Left lung (tissue), 10 donors: ENCODE data around the gene HOXC6. TPM values are rescaled to one million over a fixed set of nuclear protein-coding genes. Genes with fewer than 3 reads are reported as not detected.

Source experiments
- ATAC-seq: fragments of 200-7000 bp; cut with Tn5 transposase; one replicate; pipeline ENCODE4 v1.9.1; 2020; ENCODE audit warnings: moderate library complexity
- DNase-seq, 4 donors: peaks; one replicate each; pipeline ENCODE4 v3.0.0-alpha.2; 2013 to 2020
- H3K27ac ChIP-seq, 2 donors: fragments of 200-600 bp; sonication (generic) in 1 of 2; one replicate each; pipeline versions ENCODE4 v1.5.0 to v1.8.0; 2020 to 2021
- H3K27me3 ChIP-seq, 2 donors: fragments of 200-600 bp; sonication (generic) in 1 of 2; one replicate each; pipeline versions ENCODE4 v1.5.0 to v1.8.0; 2020 to 2021
- H3K36me3 ChIP-seq, 2 donors: fragments of 200-600 bp; sonication (generic) in 1 of 2; one replicate each; pipeline versions ENCODE4 v1.5.0 to v1.8.0; 2020 to 2021
- H3K4me1 ChIP-seq, 2 donors: fragments of 200-600 bp; one replicate each; pipeline ENCODE4 v1.8.0; 2021
- H3K4me3 ChIP-seq, 2 donors: fragments of 200-600 bp; sonication (generic) in 1 of 2; one replicate each; pipeline versions ENCODE4 v1.5.0 to v1.8.0; 2020 to 2021; ENCODE audit warnings: mild to moderate bottlenecking in 1 of 2
- H3K9me3 ChIP-seq, 2 donors: fragments of 200-600 bp; sonication (generic) in 1 of 2; one replicate each; pipeline versions ENCODE4 v1.5.0 to v1.8.0; 2020 to 2021
- intact Hi-C, 2 donors: fragments of 100-400 bp; cut with DNase I; formaldehyde crosslinking; loops; one replicate each; pipeline versions ENCODE4 v1.11.2 to v1.14.2; 2022
- polyA plus RNA-seq, 6 donors: library from polyadenylated mRNA; unstranded; fragments of 120-200 nt; gene quantifications; one replicate each; pipeline ENCODE4 v1.2.1, GENCODE V29; 2013; ENCODE audit not compliant: insufficient read length in 6 of 6
- total RNA-seq, 2 donors: library from RNA; stranded (reverse); fragmentation: NEBNext Ultra II Directional; extraction: Animal tissue kit (Norgen Biotek cat#: 25700); gene quantifications; one replicate each; pipeline ENCODE4 v1.2.1, GENCODE V29; 2021
- TF ChIP-seq, protein P1 (sequence below), 2 donors: fragments of 200-600 bp; sonication (generic) in 1 of 2; IDR thresholded peaks; one replicate each; pipeline versions ENCODE4 v1.5.0 to v1.8.0; 2021; ENCODE audit warnings: antibody characterized with exemption in 2 of 2
- donor health status: DM: no; HTN: yes; CAD: no.
- donor health status: DM: no; HTN: no; CAD: no.

Gene HOXC6
- total and polyA plus RNA-seq, 8 donors, result 0.93 to 3.2 (median 2.1) TPM

- intact Hi-C loops, result no loop called here
- Histone ChIP-seq H3K27ac (no peak overlapping the region), H3K36me3 (no peaks in the 10 kb centered on the region), H3K9me3 (no peaks in the 10 kb centered on the region), H3K4me3 (no peak overlapping the region), H3K4me1 (peaks cover 3 to 14% of the 10 kb centered on the region in 2 donors), H3K27me3 (peaks cover 93 to 100% of the 10 kb centered on the region in 2 donors)
- ATAC-seq (no peak), DNase-seq (no peak)
- TF ChIP-seq, protein P1, sequence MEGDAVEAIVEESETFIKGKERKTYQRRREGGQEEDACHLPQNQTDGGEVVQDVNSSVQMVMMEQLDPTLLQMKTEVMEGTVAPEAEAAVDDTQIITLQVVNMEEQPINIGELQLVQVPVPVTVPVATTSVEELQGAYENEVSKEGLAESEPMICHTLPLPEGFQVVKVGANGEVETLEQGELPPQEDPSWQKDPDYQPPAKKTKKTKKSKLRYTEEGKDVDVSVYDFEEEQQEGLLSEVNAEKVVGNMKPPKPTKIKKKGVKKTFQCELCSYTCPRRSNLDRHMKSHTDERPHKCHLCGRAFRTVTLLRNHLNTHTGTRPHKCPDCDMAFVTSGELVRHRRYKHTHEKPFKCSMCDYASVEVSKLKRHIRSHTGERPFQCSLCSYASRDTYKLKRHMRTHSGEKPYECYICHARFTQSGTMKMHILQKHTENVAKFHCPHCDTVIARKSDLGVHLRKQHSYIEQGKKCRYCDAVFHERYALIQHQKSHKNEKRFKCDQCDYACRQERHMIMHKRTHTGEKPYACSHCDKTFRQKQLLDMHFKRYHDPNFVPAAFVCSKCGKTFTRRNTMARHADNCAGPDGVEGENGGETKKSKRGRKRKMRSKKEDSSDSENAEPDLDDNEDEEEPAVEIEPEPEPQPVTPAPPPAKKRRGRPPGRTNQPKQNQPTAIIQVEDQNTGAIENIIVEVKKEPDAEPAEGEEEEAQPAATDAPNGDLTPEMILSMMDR (IDR thresholded peaks at IDR 0.05), result no peak
These were observed 46.3 kb upstream of the HOXC6 start for GRCh38 chr12:53981634-53982565.

DNA sequence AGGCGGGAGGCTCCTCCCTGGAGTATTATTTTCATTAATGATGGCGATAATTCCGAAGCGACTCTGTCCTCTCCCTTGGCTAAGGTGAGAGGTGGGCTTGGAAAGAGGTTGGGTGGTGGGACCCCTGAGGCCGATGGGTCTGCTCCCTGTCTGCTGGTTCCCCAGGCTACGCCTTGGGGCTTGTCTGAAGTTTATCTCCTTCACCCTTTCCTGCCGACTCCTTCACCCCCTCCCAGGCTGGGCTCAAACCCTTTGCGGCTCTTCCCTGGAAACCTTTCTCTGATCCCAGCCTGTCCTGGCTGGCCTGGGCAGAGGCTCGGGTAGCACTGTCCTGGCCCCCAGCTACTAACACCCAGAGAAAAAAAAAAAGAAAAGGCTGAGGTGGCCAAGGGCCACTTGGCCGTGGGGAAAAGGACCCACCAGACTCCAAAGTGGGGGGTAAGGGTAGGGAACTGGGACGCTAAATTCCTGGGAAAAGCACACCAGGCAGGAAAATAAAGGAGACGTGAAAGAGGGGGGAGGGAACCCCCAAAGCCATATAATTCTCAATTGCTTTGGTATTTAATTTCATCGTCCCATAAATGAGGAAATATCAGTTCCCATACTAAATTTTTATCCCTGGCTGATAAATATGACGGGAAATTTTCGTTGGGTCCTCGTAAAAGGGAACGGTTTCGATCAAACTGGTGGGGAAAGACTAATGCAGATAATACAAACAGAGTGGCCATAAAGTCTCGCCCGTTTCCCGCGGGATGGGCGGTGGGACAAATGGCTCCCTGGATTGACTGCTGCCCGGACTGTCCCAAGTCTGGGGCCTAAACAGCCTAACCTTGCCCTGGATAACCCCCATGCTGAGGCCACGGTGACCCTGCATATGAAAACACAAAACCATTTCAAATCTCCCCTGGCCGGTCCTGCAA lies 45.3 kb upstream of the HOXC6 start:
- Histone ChIP-seq H3K27ac (no peak overlapping the region), H3K4me1 (peaks cover 3 to 14% of the 10 kb centered on the region in 2 donors), H3K27me3 (peaks cover 93 to 100% of the 10 kb centered on the region in 2 donors), H3K36me3 (no peaks in the 10 kb centered on the region), H3K9me3 (no peaks in the 10 kb centered on the region), H3K4me3 (no peak overlapping the region)
- no peak for ATAC-seq
- TF ChIP-seq, protein P1 (IDR thresholded peaks at IDR 0.05), result no peak
- DNase-seq, result no peak
- intact Hi-C loops, result no loop called here

- Histone ChIP-seq H3K27me3 (peaks cover 93 to 100% of the 10 kb centered on the region in 2 donors), H3K27ac (no peak overlapping the region), H3K4me3 (no peak overlapping the region), H3K36me3 (no peaks in the 10 kb centered on the region), H3K9me3 (no peaks in the 10 kb centered on the region), H3K4me1 (peaks cover 3 to 14% of the 10 kb centered on the region in 2 donors)
- intact Hi-C loops, result no loop called here
- TF ChIP-seq, protein P1 (IDR thresholded peaks at IDR 0.05), result no peak
- DNase-seq (no peak), ATAC-seq (no peak)
These were observed 44.7 kb upstream of the HOXC6 start for GRCh38 chr12:53983568-53983949.

DNA sequence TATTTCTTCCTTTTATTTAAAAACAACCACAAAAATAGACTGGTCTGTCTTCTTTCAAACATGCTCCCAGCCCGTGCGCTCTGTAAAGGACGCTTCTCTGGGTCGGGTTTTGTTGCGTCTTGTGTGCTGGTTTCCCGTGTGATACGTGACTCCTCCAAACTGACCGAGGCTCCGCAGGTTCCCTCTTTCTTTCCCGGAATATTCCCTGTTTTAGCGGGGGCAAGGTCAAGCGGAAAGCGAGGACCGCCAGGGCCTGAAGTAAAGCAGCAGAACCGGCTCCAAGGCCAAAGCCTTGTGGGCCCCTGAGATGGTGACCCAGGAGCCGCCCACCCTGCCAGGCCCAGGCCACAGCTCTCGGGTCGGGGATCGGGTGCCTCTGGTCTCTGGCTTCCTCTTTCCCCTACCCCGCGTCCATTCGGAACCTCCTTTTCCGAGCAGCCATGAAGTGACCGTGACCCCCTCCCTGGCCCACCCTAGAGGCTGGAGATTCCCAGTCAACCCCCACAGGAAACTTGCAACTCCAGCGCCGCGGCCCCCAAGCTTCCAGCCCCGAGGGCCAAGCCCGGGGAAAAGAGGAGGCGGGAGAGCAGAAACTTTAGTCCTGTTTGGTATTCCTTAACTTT lies 44.2 kb upstream of the HOXC6 start:
- no peak for ATAC-seq
- no peak for DNase-seq
- no peaks in the 10 kb centered on the region for H3K9me3 ChIP-seq
- peaks cover 3 to 16% of the 10 kb centered on the region in 2 donors for H3K4me1 ChIP-seq
- no peak overlapping the region for H3K27ac ChIP-seq
- H3K36me3 ChIP-seq, result no peaks in the 10 kb centered on the region
- intact Hi-C loops, result no loop called here
- no peak overlapping the region for H3K4me3 ChIP-seq
- H3K27me3 ChIP-seq, result peaks cover 93 to 100% of the 10 kb centered on the region in 2 donors
- TF ChIP-seq, protein P1 (IDR thresholded peaks at IDR 0.05), result no peak
